ENCODE measurements around the gene DCAF12.

- TF ChIP-seq CTCF (IDR thresholded peaks at IDR 0.05) (no peak), POLR2AphosphoS5 (IDR thresholded peaks at IDR 0.05; ENCODE audit: low read depth, low read length) (peak; percentile 88), SIN3A (IDR thresholded peaks at IDR 0.05; ENCODE audit: borderline replicate concordance, insufficient read depth, low read depth, low read length) (peak; percentile 94; the same call in 1 of the 2 replicates), REST (IDR thresholded peaks at IDR 0.05; ENCODE audit: insufficient read depth in 1 of 2, low read depth in 2 of 2, low read length in 1 of 2) (peak in 1 of 2 experiments; percentile 21; a peak in 1 of 4 replicates), TCF7L2 (IDR thresholded peaks at IDR 0.05; ENCODE audit: low read depth, low read length) (no peak)
Measured at GRCh38 chr9:34126207-34127034, at the start of gene DCAF12.

Data from Panc1 (cell line).